Activated CD8-positive, alpha-beta T cell treated with anti-CD3 and anti-CD28 coated beads for 36 hours (primary cell): Measurements from ENCODE around the gene DLG2. TPM values are rescaled to one million over a fixed set of nuclear protein-coding genes. Genes with fewer than 3 reads are reported as not detected.

Source experiments
- ATAC-seq: fragments of 200-7000 bp; cut with Tn5 transposase; one replicate; pipeline ENCODE4 v1.10.0; 2021; ENCODE audit warnings: mild to moderate bottlenecking, moderate library complexity
- CTCF ChIA-PET: fragments of 350-600 bp; sonication (Branson Sonifier 250); formaldehyde crosslinking; loops from one replicate; lab custom pipeline; 2021; ENCODE audit warnings: antibody characterized with exemption; lab: Charles Lee
- POLR2A ChIA-PET: fragments of 350-600 bp; sonication (Branson Sonifier 250); formaldehyde crosslinking; loops from one replicate; lab custom pipeline; 2021; ENCODE audit warnings: antibody characterized with exemption; lab: Charles Lee
- DNase-seq: peaks from one replicate; pipeline ENCODE4 v3.0.0-alpha.2; 2020
- H3K27ac Mint-ChIP-seq: one replicate; pipeline ENCODE4 v1.8.0; 2021; ENCODE audit warnings: mild to moderate bottlenecking, mixed read lengths
- H3K27me3 Mint-ChIP-seq: one replicate; pipeline ENCODE4 v1.8.0; 2021; ENCODE audit warnings: mixed read lengths
- H3K36me3 Mint-ChIP-seq: one replicate; pipeline ENCODE4 v1.8.0; 2021; ENCODE audit warnings: low read depth, mixed read lengths
- H3K4me1 Mint-ChIP-seq: one replicate; pipeline ENCODE4 v1.8.0; 2021; ENCODE audit warnings: low read depth, mixed read lengths
- H3K4me3 Mint-ChIP-seq: one replicate; pipeline ENCODE4 v1.8.0; 2021; ENCODE audit warnings: mild to moderate bottlenecking, moderate library complexity, mixed read lengths
- H3K9me3 Mint-ChIP-seq: one replicate; pipeline ENCODE4 v1.8.0; 2021; ENCODE audit warnings: mixed read lengths
- CTCF ChIP-seq: fragments of 200-600 bp; IDR thresholded peaks from one replicate; pipeline ENCODE4 v1.8.0; 2022; ENCODE audit warnings: antibody characterized with exemption, mild to moderate bottlenecking
- intact Hi-C: fragments of 100-400 bp; cut with micrococcal nuclease; formaldehyde crosslinking; loops from one replicate; pipeline ENCODE4 v1.10.0; 2022
- total RNA-seq, 2 experiments: library from RNA; stranded (reverse); gene quantifications; one replicate each; pipeline ENCODE4 v1.2.3, GENCODE V29; 2021

DLG2 gene
- total RNA-seq, 2 experiments from 2014 or later = 2.2 to 2.6 TPM

DNA sequence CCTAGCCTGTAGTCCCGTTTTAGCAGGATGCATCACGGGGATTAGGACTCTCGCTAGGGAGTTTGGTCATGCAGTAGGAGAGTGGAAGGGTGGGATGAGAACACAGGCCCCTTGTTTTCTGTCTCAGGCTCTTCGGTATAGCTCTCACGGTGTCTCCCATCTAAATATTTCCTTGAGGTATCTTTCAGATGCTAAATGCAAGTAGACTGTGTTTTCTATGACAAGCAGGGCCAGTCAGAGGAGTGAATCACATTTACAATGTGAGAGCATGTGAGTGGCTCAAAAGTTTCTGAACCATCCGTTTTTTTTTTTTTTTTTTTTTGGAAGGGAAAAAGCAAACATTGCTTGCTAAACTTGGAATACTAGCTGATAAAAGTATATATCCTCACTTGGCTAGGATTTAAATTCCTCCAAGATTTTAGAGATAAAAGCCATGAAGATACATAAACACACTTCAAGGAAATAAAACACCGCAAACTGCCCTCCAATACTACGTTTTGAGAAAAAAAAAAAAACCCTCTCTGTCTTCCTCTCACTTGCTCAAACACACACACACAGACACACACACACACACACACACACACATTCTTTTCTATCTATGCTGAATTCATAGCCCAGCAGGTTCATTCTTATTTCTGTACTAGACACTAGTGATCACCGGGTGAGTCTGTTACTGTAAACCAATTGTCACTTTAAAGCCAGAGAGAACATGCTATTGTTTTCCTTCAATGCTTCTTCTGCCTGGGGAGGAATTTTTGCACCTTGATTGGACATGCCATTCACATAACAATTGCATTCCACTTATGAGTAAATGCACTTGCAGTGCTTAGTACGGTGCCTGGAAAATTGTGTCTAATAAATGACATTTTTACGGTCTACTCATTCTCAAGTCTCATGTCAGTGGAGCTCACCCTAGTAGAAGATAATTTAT is 2116.3 kb downstream of the DLG2 start:
- no peak for DNase-seq
- no peak for TF ChIP-seq CTCF
- CTCF ChIA-PET = no interaction called here
- Mint-ChIP-seq H3K4me3 (no peak overlapping the region), H3K27ac (no peak overlapping the region), H3K27me3 (no peaks in the 10 kb centered on the region), H3K9me3 (peaks cover 2% of the 10 kb centered on the region), H3K36me3 (no peaks in the 10 kb centered on the region), H3K4me1 (no peaks in the 10 kb centered on the region)
- no peak for ATAC-seq
- POLR2A ChIA-PET = interaction anchor here (0.6 kb wide), 1 partner anchor 925 kb away, joined by 3 read pairs; no protein-coding TSS in a partner anchor
- intact Hi-C loops = no loop called here

DNA sequence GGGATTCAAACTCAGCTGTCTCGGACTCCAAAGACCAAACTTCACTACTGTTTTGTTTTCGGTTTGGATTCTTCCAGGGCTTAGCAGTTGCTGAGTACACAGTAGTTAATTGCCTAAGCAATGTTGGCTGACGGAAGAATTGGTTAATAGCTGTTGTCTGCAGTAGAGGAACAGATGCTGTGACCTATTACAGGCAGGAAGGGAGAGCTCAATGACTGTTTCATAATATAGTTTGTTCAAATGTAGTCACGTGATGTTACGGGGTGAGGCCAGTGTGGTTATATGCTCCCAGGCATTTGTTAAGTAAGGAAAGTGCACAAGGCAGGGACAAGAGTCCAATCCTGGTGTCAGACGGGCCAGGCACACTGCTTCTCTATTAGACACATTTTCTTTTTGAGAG is 2118.3 kb downstream of the DLG2 start:
- CTCF ChIA-PET = no interaction called here
- H3K27me3 Mint-ChIP-seq = no peaks in the 10 kb centered on the region
- intact Hi-C loops = no loop called here

DNA sequence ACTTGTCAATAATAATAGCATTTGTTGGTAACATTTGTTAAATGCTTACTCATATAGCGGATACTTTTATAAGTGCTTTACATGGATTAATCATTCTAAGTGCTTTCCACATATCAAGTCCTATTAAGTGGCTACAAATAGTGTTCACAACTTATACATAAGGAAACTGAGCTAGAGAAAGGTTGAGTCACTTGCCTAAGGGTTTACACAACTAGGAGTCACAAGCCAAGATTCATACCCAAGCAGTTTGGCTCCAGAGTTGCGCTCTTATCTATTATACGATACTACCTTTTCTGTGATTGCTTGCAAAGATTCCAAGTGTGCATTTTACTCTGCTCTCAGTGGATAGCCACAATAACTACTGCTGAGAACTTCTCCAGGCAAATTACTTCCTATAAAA is 2125.1 kb downstream of the DLG2 start:
- ATAC-seq (no peak), DNase-seq (no peak)
- POLR2A ChIA-PET = no interaction called here
- no peak overlapping the region for H3K4me3 Mint-ChIP-seq
- H3K4me1 Mint-ChIP-seq = no peaks in the 10 kb centered on the region
- no peaks in the 10 kb centered on the region for H3K9me3 Mint-ChIP-seq
- CTCF ChIA-PET = interaction anchor here (0.7 kb wide), 1 partner anchor 22 kb away, joined by 3 read pairs; no protein-coding TSS in a partner anchor
- no peaks in the 10 kb centered on the region for H3K36me3 Mint-ChIP-seq
- H3K27ac Mint-ChIP-seq = no peak overlapping the region
- H3K27me3 Mint-ChIP-seq = no peaks in the 10 kb centered on the region
- intact Hi-C loops = no loop called here
- no peak for TF ChIP-seq CTCF

More for the DNA sequence above, 2118.3 kb downstream of the DLG2 start:
- no peak overlapping the region for H3K27ac Mint-ChIP-seq
- no peak for TF ChIP-seq CTCF
- POLR2A ChIA-PET = interaction anchor here (1.1 kb wide), 1 partner anchor 13 kb away, joined by 4 read pairs; no protein-coding TSS in a partner anchor
- H3K36me3 Mint-ChIP-seq = no peaks in the 10 kb centered on the region
- ATAC-seq (no peak), DNase-seq (no peak)
- no peaks in the 10 kb centered on the region for H3K9me3 Mint-ChIP-seq
- no peak overlapping the region for H3K4me3 Mint-ChIP-seq
- H3K4me1 Mint-ChIP-seq = no peaks in the 10 kb centered on the region

DNA sequence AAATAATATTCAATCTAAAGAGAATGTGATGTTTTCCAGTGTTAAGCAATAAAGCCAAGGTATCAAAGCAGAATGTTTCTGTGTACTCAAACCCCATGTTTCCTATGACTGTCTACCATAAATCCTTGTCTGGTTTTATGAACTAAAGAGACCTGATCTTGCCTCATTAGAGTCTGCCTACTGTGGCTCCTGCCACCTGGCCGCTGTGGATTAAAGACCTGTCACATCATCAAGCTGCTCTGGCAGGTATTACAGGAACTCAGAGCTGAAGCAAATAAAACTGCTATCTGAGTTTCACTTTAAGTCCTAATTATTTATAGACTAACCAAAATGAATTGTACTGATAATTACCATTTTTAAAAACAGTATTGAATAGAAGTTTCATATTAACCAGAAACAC is 2133.2 kb downstream of the DLG2 start:
- H3K27me3 Mint-ChIP-seq = peaks cover 2% of the 10 kb centered on the region
- DNase-seq (no peak), ATAC-seq (no peak)
- intact Hi-C loops = no loop called here
- H3K4me3 Mint-ChIP-seq = no peak overlapping the region
- no peak overlapping the region for H3K27ac Mint-ChIP-seq
- H3K4me1 Mint-ChIP-seq = no peaks in the 10 kb centered on the region
- POLR2A ChIA-PET = no interaction called here
- H3K9me3 Mint-ChIP-seq = no peaks in the 10 kb centered on the region
- CTCF ChIA-PET = no interaction called here
- no peaks in the 10 kb centered on the region for H3K36me3 Mint-ChIP-seq
- no peak for TF ChIP-seq CTCF

DNA sequence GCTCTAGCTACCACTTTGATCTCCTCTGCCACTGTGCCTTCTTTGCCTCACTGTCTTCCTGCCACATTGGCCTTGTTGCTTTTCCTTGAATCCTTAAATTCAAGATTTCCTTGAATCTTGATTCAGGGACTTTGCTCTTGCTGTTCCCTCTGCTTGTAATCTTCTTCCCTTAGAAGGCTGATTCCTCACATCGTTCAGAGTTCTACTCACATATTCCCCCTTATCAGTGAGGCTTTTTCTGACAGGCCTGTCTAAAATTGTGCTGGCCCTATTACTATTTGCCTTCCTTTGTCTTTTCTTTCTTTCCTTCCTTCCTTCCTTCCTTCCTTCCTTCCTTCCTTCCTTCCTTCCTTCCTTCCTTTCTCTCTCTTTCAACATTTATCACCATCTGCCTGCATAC is 2134.1 kb downstream of the DLG2 start:
- H3K9me3 Mint-ChIP-seq = no peaks in the 10 kb centered on the region
- CTCF ChIA-PET = no interaction called here
- H3K36me3 Mint-ChIP-seq = no peaks in the 10 kb centered on the region
- H3K4me1 Mint-ChIP-seq = no peaks in the 10 kb centered on the region
- DNase-seq (no peak), ATAC-seq (no peak)
- POLR2A ChIA-PET = no interaction called here
- no peak for TF ChIP-seq CTCF
- H3K4me3 Mint-ChIP-seq = no peak overlapping the region
- H3K27ac Mint-ChIP-seq = no peak overlapping the region
- intact Hi-C loops = no loop called here
- H3K27me3 Mint-ChIP-seq = peaks cover 2% of the 10 kb centered on the region
